Measurements from ENCODE around the gene CBR1.

The CBR1 gene

GRCh38 chr21:36100971-36101641 is 31.3 kb downstream of the CBR1 start:
- Histone ChIP-seq H3K27me3 (ENCODE audit: insufficient read depth, poor library complexity, severe bottlenecking) (peaks cover 15% of the 10 kb centered on the region), H3K27ac (replicated peaks) (no peak overlapping the region), H3K4me3 (replicated peaks; ENCODE audit: insufficient read depth, low read length) (no peak overlapping the region)
- TF ChIP-seq REST (IDR thresholded peaks at IDR 0.05; ENCODE audit: insufficient replicate concordance, low read depth) (no peak), SPI1 (IDR thresholded peaks at IDR 0.05; ENCODE audit: borderline replicate concordance, low read depth) (no peak), POLR2AphosphoS5 (IDR thresholded peaks at IDR 0.05; ENCODE audit: low read depth) (no peak), GABPA (IDR thresholded peaks at IDR 0.05; ENCODE audit: low read depth) (no peak), CTCF (IDR thresholded peaks at IDR 0.05; ENCODE audit: insufficient read depth, low read length) (no peak)
- no peak for DNase-seq (ENCODE audit: low read depth in 1 of 2, low spot score in 1 of 2)

- no peak for DNase-seq (ENCODE audit: low read depth in 1 of 2, low spot score in 1 of 2)
- Histone ChIP-seq H3K27me3 (ENCODE audit: insufficient read depth, poor library complexity, severe bottlenecking) (peaks cover 15% of the 10 kb centered on the region), H3K4me3 (replicated peaks; ENCODE audit: insufficient read depth, low read length) (no peak overlapping the region), H3K27ac (replicated peaks) (no peak overlapping the region)
- no peak for TF ChIP-seq GABPA (IDR thresholded peaks at IDR 0.05; ENCODE audit: low read depth)
- TF ChIP-seq SPI1 (IDR thresholded peaks at IDR 0.05; ENCODE audit: borderline replicate concordance, low read depth): no peak
Measured at GRCh38 chr21:36103434-36103833, 33.6 kb downstream of the CBR1 start.

GRCh38 chr21:36104317-36105300 is 34.8 kb downstream of the CBR1 start:
- Histone ChIP-seq H3K27me3 (ENCODE audit: insufficient read depth, poor library complexity, severe bottlenecking) (peaks cover 15% of the 10 kb centered on the region), H3K4me3 (replicated peaks; ENCODE audit: insufficient read depth, low read length) (no peak overlapping the region), H3K27ac (replicated peaks) (no peak overlapping the region)
- no peak for DNase-seq (ENCODE audit: low read depth in 1 of 2, low spot score in 1 of 2)
- TF ChIP-seq SPI1 (IDR thresholded peaks at IDR 0.05; ENCODE audit: borderline replicate concordance, low read depth) (no peak), REST (IDR thresholded peaks at IDR 0.05; ENCODE audit: insufficient replicate concordance, low read depth) (no peak), POLR2AphosphoS5 (IDR thresholded peaks at IDR 0.05; ENCODE audit: low read depth) (no peak), GABPA (IDR thresholded peaks at IDR 0.05; ENCODE audit: low read depth) (no peak), CTCF (IDR thresholded peaks at IDR 0.05; ENCODE audit: insufficient read depth, low read length) (no peak)

GRCh38 chr21:36105327-36105842 is 35.6 kb downstream of the CBR1 start:
- TF ChIP-seq REST (IDR thresholded peaks at IDR 0.05; ENCODE audit: insufficient replicate concordance, low read depth) (no peak), SPI1 (IDR thresholded peaks at IDR 0.05; ENCODE audit: borderline replicate concordance, low read depth) (no peak), GABPA (IDR thresholded peaks at IDR 0.05; ENCODE audit: low read depth) (no peak)
- Histone ChIP-seq H3K27me3 (ENCODE audit: insufficient read depth, poor library complexity, severe bottlenecking) (peaks cover 15% of the 10 kb centered on the region), H3K4me3 (replicated peaks; ENCODE audit: insufficient read depth, low read length) (no peak overlapping the region), H3K27ac (replicated peaks) (no peak overlapping the region)
- DNase-seq (ENCODE audit: low read depth in 1 of 2, low spot score in 1 of 2): no peak
